ENCODE data around the gene LGALS3BP.

GRCh38 chr17:78934681-78935418 lies 44.9 kb downstream of the LGALS3BP start:
- TF ChIP-seq MAFK (IDR thresholded peaks at IDR 0.05; ENCODE audit: low read depth, low read length), result no peak
- TF ChIP-seq, protein P1, sequence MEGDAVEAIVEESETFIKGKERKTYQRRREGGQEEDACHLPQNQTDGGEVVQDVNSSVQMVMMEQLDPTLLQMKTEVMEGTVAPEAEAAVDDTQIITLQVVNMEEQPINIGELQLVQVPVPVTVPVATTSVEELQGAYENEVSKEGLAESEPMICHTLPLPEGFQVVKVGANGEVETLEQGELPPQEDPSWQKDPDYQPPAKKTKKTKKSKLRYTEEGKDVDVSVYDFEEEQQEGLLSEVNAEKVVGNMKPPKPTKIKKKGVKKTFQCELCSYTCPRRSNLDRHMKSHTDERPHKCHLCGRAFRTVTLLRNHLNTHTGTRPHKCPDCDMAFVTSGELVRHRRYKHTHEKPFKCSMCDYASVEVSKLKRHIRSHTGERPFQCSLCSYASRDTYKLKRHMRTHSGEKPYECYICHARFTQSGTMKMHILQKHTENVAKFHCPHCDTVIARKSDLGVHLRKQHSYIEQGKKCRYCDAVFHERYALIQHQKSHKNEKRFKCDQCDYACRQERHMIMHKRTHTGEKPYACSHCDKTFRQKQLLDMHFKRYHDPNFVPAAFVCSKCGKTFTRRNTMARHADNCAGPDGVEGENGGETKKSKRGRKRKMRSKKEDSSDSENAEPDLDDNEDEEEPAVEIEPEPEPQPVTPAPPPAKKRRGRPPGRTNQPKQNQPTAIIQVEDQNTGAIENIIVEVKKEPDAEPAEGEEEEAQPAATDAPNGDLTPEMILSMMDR (IDR thresholded peaks at IDR 0.05; ENCODE audit: control extremely low read depth in 1 of 3, insufficient read depth in 1 of 3, low read depth in 1 of 3, low read length in 3 of 3), result no peak
- TF ChIP-seq POLR2AphosphoS5 (IDR thresholded peaks at IDR 0.05; ENCODE audit: low read depth, low read length), result no peak
- TF ChIP-seq POLR2A (IDR thresholded peaks at IDR 0.05; ENCODE audit: control extremely low read depth in 1 of 2, low read depth in 2 of 2, low read length in 2 of 2), result no peak
- TF ChIP-seq BACH1 (IDR thresholded peaks at IDR 0.05; ENCODE audit: low read length), result no peak
- TF ChIP-seq, protein P2, sequence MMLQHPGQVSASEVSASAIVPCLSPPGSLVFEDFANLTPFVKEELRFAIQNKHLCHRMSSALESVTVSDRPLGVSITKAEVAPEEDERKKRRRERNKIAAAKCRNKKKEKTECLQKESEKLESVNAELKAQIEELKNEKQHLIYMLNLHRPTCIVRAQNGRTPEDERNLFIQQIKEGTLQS (IDR thresholded peaks at IDR 0.05; ENCODE audit: insufficient read depth, low read depth, low read length), result no peak
- TF ChIP-seq SP1 (IDR thresholded peaks at IDR 0.05; ENCODE audit: low read depth, low read length), result no peak
- TF ChIP-seq CHD2 (IDR thresholded peaks at IDR 0.05; ENCODE audit: low read length), result no peak
- TF ChIP-seq CEBPB (IDR thresholded peaks at IDR 0.05; ENCODE audit: low read depth, low read length), result no peak
- no peak for TF ChIP-seq TAF7 (optimal IDR thresholded peaks at IDR 0.05; ENCODE audit: borderline replicate concordance, low read depth, low read length)
- no peak for TF ChIP-seq TAF1 (IDR thresholded peaks at IDR 0.05; ENCODE audit: low read depth, low read length)
- no peak for TF ChIP-seq GABPA (IDR thresholded peaks at IDR 0.05; ENCODE audit: borderline replicate concordance, insufficient read depth, low read length)
- no peak for TF ChIP-seq GTF2F1 (IDR thresholded peaks at IDR 0.05; ENCODE audit: borderline replicate concordance, low read depth, low read length)

Measured in H1 (cell line).